A673 (cell line): Measurements from ENCODE around the gene CTSD. TPM values are rescaled to one million over a fixed set of nuclear protein-coding genes. Genes with fewer than 3 reads are reported as not detected.
"Not testable (repeated sequence)": the region's sequence is repeated elsewhere in the genome, so short reads cannot be mapped to it uniquely, and the experiment has no call there.

Source experiments
- BruUV-seq: library from RNA; stranded (reverse); fragments of 400-500 nt; replicated peaks from 2 replicates; lab custom pipeline; 2021; lab: Mats Ljungman, UMichigan
- CTCF ChIA-PET: fragments of 300-600 bp; sonication (Branson Sonifier 250); formaldehyde crosslinking; loops from one replicate; lab custom pipeline; 2022; ENCODE audit warnings: antibody characterized with exemption; lab: Charles Lee
- POLR2A ChIA-PET: fragments of 300-600 bp; sonication (Branson Sonifier 250); formaldehyde crosslinking; loops from one replicate; lab custom pipeline; 2022; ENCODE audit warnings: antibody characterized with exemption; ENCODE audit not compliant: low non-redundant PET; lab: Charles Lee
- DNase-seq: peaks from one replicate; pipeline ENCODE4 v3.0.0-alpha.2; 2015; ENCODE audit warnings: low spot score
- H3K27ac ChIP-seq: fragments of 200-600 bp; sonication (generic); 2 replicates; pipeline ENCODE4 v1.5.1; 2016; ENCODE audit warnings: mixed run types, low read depth, mild to moderate bottlenecking, mixed read lengths, antibody characterized with exemption, low read length; ENCODE audit not compliant: poor library complexity, severe bottlenecking
- H3K27me3 ChIP-seq: fragments of 200-600 bp; sonication (generic); replicated peaks from 2 replicates; pipeline ENCODE4 v1.6.1; 2017; ENCODE audit warnings: mixed run types, low read depth, mild to moderate bottlenecking, mixed read lengths, antibody characterized with exemption, low read length; ENCODE audit not compliant: insufficient read depth, poor library complexity
- H3K36me3 ChIP-seq: fragments of 200-600 bp; sonication (generic); 2 replicates; pipeline ENCODE4 v1.6.1; 2016; ENCODE audit warnings: mixed run types, mild to moderate bottlenecking, mixed read lengths, antibody characterized with exemption, low read length; ENCODE audit not compliant: insufficient read depth, poor library complexity, severe bottlenecking
- H3K4me1 ChIP-seq: fragments of 200-600 bp; sonication (generic); 2 replicates; pipeline ENCODE4 v1.6.1; 2017; ENCODE audit warnings: mixed run types, mild to moderate bottlenecking, mixed read lengths, antibody characterized with exemption, low read length; ENCODE audit not compliant: insufficient read depth, poor library complexity, severe bottlenecking
- H3K4me3 ChIP-seq: fragments of 200-600 bp; sonication (generic); 2 replicates; pipeline ENCODE4 v1.5.1; 2016; ENCODE audit warnings: low read depth, mixed run types, mild to moderate bottlenecking, mixed read lengths, low read length; ENCODE audit not compliant: poor library complexity, severe bottlenecking
- H3K9me3 ChIP-seq: fragments of 200-600 bp; sonication (generic); 2 replicates; pipeline ENCODE4 v1.6.1; 2016; ENCODE audit warnings: mixed run types, low read depth, mild to moderate bottlenecking, mixed read lengths, antibody characterized with exemption, low read length; ENCODE audit not compliant: poor library complexity, severe bottlenecking
- CTCF ChIP-seq: fragments of 300-800, 200-600 bp; sonication (generic); conservative IDR thresholded peaks from 2 replicates; pipeline ENCODE4 v1.5.1; 2017; ENCODE audit warnings: low read depth, mild to moderate bottlenecking, antibody characterized with exemption, low read length, moderate library complexity, mixed read lengths
- EZH2 ChIP-seq: fragments of 200-600 bp; sonication (generic); IDR thresholded peaks from 2 replicates; pipeline ENCODE4 v1.6.1; 2017; ENCODE audit warnings: borderline replicate concordance, low read depth, mild to moderate bottlenecking, mixed read lengths, antibody characterized with exemption, low read length; ENCODE audit not compliant: poor library complexity, severe bottlenecking
- intact Hi-C: fragments of 100-400 bp; cut with micrococcal nuclease; formaldehyde crosslinking; loops from one replicate; pipeline ENCODE4 v1.10.0; 2022; ENCODE audit not compliant: unreplicated experiment
- total RNA-seq: library from RNA; stranded (reverse); gene quantifications from 2 replicates; pipeline ENCODE4 v1.2.3, GENCODE V29; 2021

CTSD gene
- total RNA-seq, 1 experiment from 2014 or later: 159 TPM

- no peak for DNase-seq
- no peak for TF ChIP-seq CTCF
- TF ChIP-seq EZH2: no peak
- H3K27me3 ChIP-seq: no peaks in the 10 kb centered on the region
- H3K4me1 ChIP-seq: no peaks in the 10 kb centered on the region
- CTCF ChIA-PET: no interaction called here
- BruUV-seq: no TSS peak
- H3K27ac ChIP-seq: no peak overlapping the region
- intact Hi-C loops: no loop called here
- POLR2A ChIA-PET: no interaction called here
- no peaks in the 10 kb centered on the region for H3K9me3 ChIP-seq
- no peaks in the 10 kb centered on the region for H3K36me3 ChIP-seq
- H3K4me3 ChIP-seq: no peak overlapping the region
Observed at GRCh38 chr11:1771273-1771672, 7.5 kb upstream of the CTSD start.

GRCh38 chr11:1770528-1770927, 6.8 kb upstream of the CTSD start:
- ChIA-PET POLR2A (no interaction called here), CTCF (no interaction called here)
- TF ChIP-seq CTCF (no peak), EZH2 (no peak)
- no peaks in the 10 kb centered on the region for H3K9me3 ChIP-seq
- H3K4me1 ChIP-seq: no peaks in the 10 kb centered on the region
- H3K36me3 ChIP-seq: no peaks in the 10 kb centered on the region
- H3K4me3 ChIP-seq: no peak overlapping the region
- BruUV-seq: no TSS peak
- no peaks in the 10 kb centered on the region for H3K27me3 ChIP-seq
- DNase-seq: no peak
- intact Hi-C loops: no loop called here
- no peak overlapping the region for H3K27ac ChIP-seq

- Histone ChIP-seq H3K4me3 (no peak overlapping the region), H3K27ac (no peak overlapping the region), H3K4me1 (no peaks in the 10 kb centered on the region), H3K27me3 (no peaks in the 10 kb centered on the region), H3K9me3 (no peaks in the 10 kb centered on the region), H3K36me3 (no peaks in the 10 kb centered on the region)
- TF ChIP-seq EZH2: no peak
- no peak for TF ChIP-seq CTCF
- no peak for DNase-seq
- ChIA-PET POLR2A (no interaction called here), CTCF (no interaction called here)
- intact Hi-C loops: no loop called here
- no TSS peak for BruUV-seq
Observed at GRCh38 chr11:1770061-1770460, 6.3 kb upstream of the CTSD start.

- DNase-seq, BruUV-seq, H3K9me3 ChIP-seq, H3K27me3 ChIP-seq, H3K36me3 ChIP-seq, H3K27ac ChIP-seq, CTCF ChIA-PET, H3K4me1 ChIP-seq, H3K4me3 ChIP-seq, POLR2A ChIA-PET, intact Hi-C loops: not testable (repeated sequence)
Observed at GRCh38 chr11:1769304-1769936, 5.7 kb upstream of the CTSD start.
